Prostate gland (tissue), 2 donors: ENCODE results near the gene TOM1. TPM values are rescaled to one million over a fixed set of nuclear protein-coding genes. Genes with fewer than 3 reads are reported as not detected.
"Not testable (repeated sequence)": the region's sequence is repeated elsewhere in the genome, so short reads cannot be mapped to it uniquely, and the experiment has no call there.

ENCODE experiments used
- DNase-seq: peaks from one replicate; pipeline ENCODE4 v3.0.0-alpha.2; 2019; ENCODE audit warnings: low spot score
- H3K27ac ChIP-seq, 2 donors: fragments of 200-600 bp; sonication (generic); 2 replicates each; pipeline ENCODE4 v1.5.1; 2017 to 2019
- H3K27me3 ChIP-seq: fragments of 200-600 bp; sonication (generic); replicated peaks from 2 replicates; pipeline ENCODE4 v1.5.1; 2019; ENCODE audit not compliant: insufficient read depth
- H3K36me3 ChIP-seq, 2 donors: fragments of 200-600 bp; sonication (generic); 1 replicate in 1 of 2; 2 replicates in 1 of 2; pipeline versions ENCODE4 v1.5.1 to v1.8.1; 2017 to 2019
- H3K4me1 ChIP-seq: fragments of 200-600 bp; sonication (generic); replicated peaks from 2 replicates; pipeline ENCODE4 v1.5.1; 2019
- H3K4me3 ChIP-seq, 2 donors: fragments of 200-600 bp; sonication (generic); 2 replicates each; pipeline ENCODE4 v1.5.1; 2017 to 2019
- H3K9me3 ChIP-seq: fragments of 200-600 bp; sonication (generic); 2 replicates; pipeline ENCODE4 v1.5.1; 2017
- POLR2A ChIP-seq: fragments of 450-650 bp; IDR thresholded peaks from one replicate; pipeline ENCODE4 v1.6.1; 2016; ENCODE audit warnings: antibody characterized with exemption, mild to moderate bottlenecking
- POLR2AphosphoS5 ChIP-seq: sonication (generic); formaldehyde crosslinking; IDR thresholded peaks from one replicate; pipeline ENCODE4 v1.6.1; 2017; ENCODE audit warnings: antibody characterized with exemption
- WGBS: methylation state at CpG from one replicate; pipeline ENCODE4 v1.1.5; 2018; 5-methylcytosine and 5-hydroxymethylcytosine counted together
- intact Hi-C: fragments of 100-400 bp; cut with DNase I; formaldehyde crosslinking; loops from one replicate; pipeline ENCODE4 v1.14.2; 2022
- microRNA-seq: library from miRNA; unstranded; fragments of <30 nt; microRNA quantifications from one replicate; pipeline ENCODE4, GENCODE V29; 2016
- small RNA-seq, 2 donors: library from RNA; depleted of rRNA; stranded (forward); fragments of <200 nt; gene quantifications; one replicate each; pipeline ENCODE3, GENCODE V24; 2016
- total RNA-seq, 2 donors: library from RNA; depleted of rRNA; stranded (reverse); fragments of >200 nt; gene quantifications; one replicate each; pipeline ENCODE4 v1.1.0, GENCODE V29; 2016
- TF ChIP-seq, protein P1 (sequence below), 4 experiments: fragments of 200-600 bp in 2 of 4; fragments of 450-650 bp in 2 of 4; sonication (generic) in 2 of 4; IDR thresholded peaks; 1 replicate in 3 of 4; 2 replicates in 1 of 4; pipeline ENCODE4 v1.5.1; 2016 to 2019; ENCODE audit warnings: antibody characterized with exemption in 4 of 4, mild to moderate bottlenecking in 2 of 4, moderate library complexity in 2 of 4

The TOM1 gene
- total RNA-seq, 2 donors from 2014 or later: 65.6 to 68.6 TPM

- no peak overlapping the region for H3K27ac ChIP-seq
- no peak for DNase-seq
- TF ChIP-seq POLR2A (no peak), POLR2AphosphoS5 (no peak)
- TF ChIP-seq, protein P1, sequence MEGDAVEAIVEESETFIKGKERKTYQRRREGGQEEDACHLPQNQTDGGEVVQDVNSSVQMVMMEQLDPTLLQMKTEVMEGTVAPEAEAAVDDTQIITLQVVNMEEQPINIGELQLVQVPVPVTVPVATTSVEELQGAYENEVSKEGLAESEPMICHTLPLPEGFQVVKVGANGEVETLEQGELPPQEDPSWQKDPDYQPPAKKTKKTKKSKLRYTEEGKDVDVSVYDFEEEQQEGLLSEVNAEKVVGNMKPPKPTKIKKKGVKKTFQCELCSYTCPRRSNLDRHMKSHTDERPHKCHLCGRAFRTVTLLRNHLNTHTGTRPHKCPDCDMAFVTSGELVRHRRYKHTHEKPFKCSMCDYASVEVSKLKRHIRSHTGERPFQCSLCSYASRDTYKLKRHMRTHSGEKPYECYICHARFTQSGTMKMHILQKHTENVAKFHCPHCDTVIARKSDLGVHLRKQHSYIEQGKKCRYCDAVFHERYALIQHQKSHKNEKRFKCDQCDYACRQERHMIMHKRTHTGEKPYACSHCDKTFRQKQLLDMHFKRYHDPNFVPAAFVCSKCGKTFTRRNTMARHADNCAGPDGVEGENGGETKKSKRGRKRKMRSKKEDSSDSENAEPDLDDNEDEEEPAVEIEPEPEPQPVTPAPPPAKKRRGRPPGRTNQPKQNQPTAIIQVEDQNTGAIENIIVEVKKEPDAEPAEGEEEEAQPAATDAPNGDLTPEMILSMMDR (IDR thresholded peaks at IDR 0.05): no peak
- H3K4me1 ChIP-seq: no peaks in the 10 kb centered on the region
- no peaks in the 10 kb centered on the region for H3K27me3 ChIP-seq
- no peak overlapping the region for H3K4me3 ChIP-seq
- intact Hi-C loops: no loop called here
- WGBS: 81% methylated on average over 16 of the region's 16 CpGs
- H3K36me3 ChIP-seq: no peaks in the 10 kb centered on the region
- no peaks in the 10 kb centered on the region for H3K9me3 ChIP-seq
Measured at GRCh38 chr22:35393116-35394010, 93.7 kb downstream of the TOM1 start.

DNA sequence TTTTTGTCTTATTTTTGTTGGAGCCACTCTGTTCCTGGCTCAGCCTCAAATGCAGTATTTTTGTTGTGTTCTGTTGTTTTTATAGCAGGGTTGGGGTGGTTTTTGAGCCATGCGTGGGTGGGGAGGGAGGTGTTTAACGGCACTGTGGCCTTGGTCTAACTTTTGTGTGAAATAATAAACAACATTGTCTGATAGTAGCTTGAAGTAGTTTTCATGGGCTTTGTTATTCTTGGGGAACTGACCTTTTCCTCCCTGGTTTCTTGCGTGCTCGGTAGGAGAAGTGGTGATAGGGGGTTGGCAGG lies 94.3 kb downstream of the TOM1 start:
- H3K27me3 ChIP-seq: no peaks in the 10 kb centered on the region
- no peaks in the 10 kb centered on the region for H3K9me3 ChIP-seq
- TF ChIP-seq, protein P1 (IDR thresholded peaks at IDR 0.05): no peak
- TF ChIP-seq POLR2A: no peak
- TF ChIP-seq POLR2AphosphoS5: no peak
- no peak overlapping the region for H3K4me3 ChIP-seq
- WGBS: 52% methylated on average over 4 of the region's 4 CpGs
- no peak for DNase-seq
- intact Hi-C loops: no loop called here
- H3K27ac ChIP-seq: no peak overlapping the region
- H3K36me3 ChIP-seq: no peaks in the 10 kb centered on the region
- no peaks in the 10 kb centered on the region for H3K4me1 ChIP-seq

GRCh38 chr22:35394810-35395563 lies 95.3 kb downstream of the TOM1 start:
- no peaks in the 10 kb centered on the region for H3K9me3 ChIP-seq
- H3K36me3 ChIP-seq: no peaks in the 10 kb centered on the region
- DNase-seq: no peak
- intact Hi-C loops: no loop called here
- H3K4me3 ChIP-seq: no peak overlapping the region
- no peaks in the 10 kb centered on the region for H3K27me3 ChIP-seq
- WGBS: 89% methylated on average over 5 of the region's 5 CpGs
- no peaks in the 10 kb centered on the region for H3K4me1 ChIP-seq
- H3K27ac ChIP-seq: no peak overlapping the region
- TF ChIP-seq, protein P1 (IDR thresholded peaks at IDR 0.05): no peak
- TF ChIP-seq POLR2AphosphoS5 (no peak), POLR2A (no peak)

GRCh38 chr22:35396622-35397021 lies 96.9 kb downstream of the TOM1 start:
- DNase-seq, H3K27ac ChIP-seq, H3K9me3 ChIP-seq, H3K27me3 ChIP-seq, intact Hi-C loops, H3K4me1 ChIP-seq, H3K36me3 ChIP-seq, H3K4me3 ChIP-seq: not testable (repeated sequence)
- WGBS: 85% methylated on average over 6 of the region's 6 CpGs

- Histone ChIP-seq H3K27ac (no peak overlapping the region), H3K9me3 (no peaks in the 10 kb centered on the region), H3K4me3 (no peak overlapping the region), H3K4me1 (no peaks in the 10 kb centered on the region), H3K36me3 (no peaks in the 10 kb centered on the region), H3K27me3 (no peaks in the 10 kb centered on the region)
- WGBS: 70% methylated on average over 13 of the region's 13 CpGs
- no peak for TF ChIP-seq POLR2AphosphoS5
- intact Hi-C loops: no loop called here
- DNase-seq: no peak
Measured at GRCh38 chr22:35397095-35397904, 97.6 kb downstream of the TOM1 start.

Small RNAs within 50 kb of the gene (microRNA-seq; reads per million reads assigned to microRNA genes)
- 5.7 reads per million, percentile 45 among the genes with 10 or more reads in this experiment for gene MIR3909
- gene MIR6069: not detected

Small RNAs within 50 kb of the gene (small RNA-seq; reads per million reads assigned to genes)
- 0.40 to 0.93 reads per million in 2 donors for gene MIR3909
- 0 reads per million in 2 donors for gene MIR6069

Other genes with a start within 250 kb of the TOM1 start
- 1 to 10 TPM in 1 of 2 donors, under 1 TPM in 1; 0.14 to 1.9 TPM for gene ISX, start 233.7 kb upstream of the TOM1 start, total RNA-seq
- gene HMGXB4, start 42.4 kb upstream of the TOM1 start, total RNA-seq: 10 to 100 TPM; 15.0 to 36.5 TPM
- 10 to 100 TPM in 1 of 2 donors, 1 to 10 TPM in 1; 3.5 to 31.5 TPM for gene HMOX1, start 81.2 kb downstream of the TOM1 start, total RNA-seq
- 10 to 100 TPM; 42.2 to 51.8 TPM for gene MCM5, start 100.2 kb downstream of the TOM1 start, total RNA-seq
- gene RASD2, start 240.9 kb downstream of the TOM1 start, total RNA-seq: 1 to 10 TPM; 6.2 to 8.0 TPM